Natural killer cell (primary cell): ENCODE measurements around the gene KIFC3. TPM values are rescaled to one million over a fixed set of nuclear protein-coding genes. Genes with fewer than 3 reads are reported as not detected.
"Not testable (repeated sequence)": the region's sequence is repeated elsewhere in the genome, so short reads cannot be mapped to it uniquely, and the experiment has no call there.

Experiments used
- ATAC-seq, 3 donors: fragments of 150-1000 bp in 2 of 3; fragments of 200-7000 bp in 1 of 3; cut with Tn5 transposase; 1 replicate in 1 of 3; 2 replicates in 2 of 3; pipeline ENCODE4 v1.10.0; 2021; ENCODE audit warnings: mild to moderate bottlenecking in 2 of 3, moderate library complexity in 2 of 3
- DNase-seq, 2 donors: peaks; one replicate each; pipeline versions ENCODE4 v3.0.0 to v3.0.0-alpha.2; 2013 to 2021; ENCODE audit warnings: mixed read lengths in 1 of 2
- H3K27ac ChIP-seq: one replicate; pipeline ENCODE4 v1.5.1; 2013; ENCODE audit warnings: mild to moderate bottlenecking, low read length
- H3K27me3 ChIP-seq: one replicate; pipeline ENCODE4 v1.6.1; 2013; ENCODE audit warnings: low read length; ENCODE audit not compliant: control insufficient read depth, insufficient read depth
- H3K36me3 ChIP-seq: one replicate; pipeline ENCODE4 v1.6.1; 2013; ENCODE audit warnings: low read length; ENCODE audit not compliant: control insufficient read depth, insufficient read depth
- H3K4me1 ChIP-seq: one replicate; pipeline ENCODE4 v1.6.1; 2013; ENCODE audit warnings: low read length; ENCODE audit not compliant: control insufficient read depth, insufficient read depth
- H3K4me3 ChIP-seq: one replicate; pipeline ENCODE4 v1.5.1; 2013; ENCODE audit warnings: low read length
- H3K9me3 ChIP-seq: one replicate; pipeline ENCODE4 v1.6.1; 2013; ENCODE audit warnings: low read length; ENCODE audit not compliant: control insufficient read depth, insufficient read depth
- H3K27ac Mint-ChIP-seq, 2 donors: one replicate each; pipeline ENCODE4 v1.8.0; 2022; ENCODE audit warnings: mild to moderate bottlenecking in 2 of 2, mixed read lengths in 2 of 2, moderate library complexity in 1 of 2
- H3K27me3 Mint-ChIP-seq, 2 donors: one replicate each; pipeline ENCODE4 v1.8.0; 2022; ENCODE audit warnings: low read depth in 2 of 2, mixed read lengths in 2 of 2
- H3K36me3 Mint-ChIP-seq: one replicate; pipeline ENCODE4 v1.8.0; 2022; ENCODE audit warnings: mixed read lengths
- H3K4me1 Mint-ChIP-seq, 2 donors: one replicate each; pipeline ENCODE4 v1.8.0; 2022; ENCODE audit warnings: mixed read lengths in 2 of 2
- H3K4me3 Mint-ChIP-seq: one replicate; pipeline ENCODE4 v1.8.0; 2022; ENCODE audit warnings: mild to moderate bottlenecking, moderate library complexity, mixed read lengths
- H3K9me3 Mint-ChIP-seq, 2 donors: one replicate each; pipeline ENCODE4 v1.8.0; 2022; ENCODE audit warnings: mixed read lengths in 2 of 2
- CTCF ChIP-seq: fragments of 200-600 bp; IDR thresholded peaks from one replicate; pipeline ENCODE4 v1.8.0; 2022; ENCODE audit warnings: antibody characterized with exemption
- WGBS: methylation state at CpG from one replicate; pipeline ENCODE4 v1.1.7; 2013; ENCODE audit warnings: missing lambda C conversion rate; ENCODE audit not compliant: insufficient coverage; 5-methylcytosine and 5-hydroxymethylcytosine counted together
- intact Hi-C: fragments of 100-400 bp; cut with micrococcal nuclease; formaldehyde crosslinking; loops from one replicate; pipeline ENCODE4 v1.14.2; 2022
- total RNA-seq, 4 donors: library from RNA; stranded (reverse); fragments of 120-200 nt in 1 of 4; gene quantifications; one replicate each; pipeline versions ENCODE4 v1.2.3 to v1.2.4, GENCODE V29; 2013 to 2022

The KIFC3 gene
- total RNA-seq, 3 donors from 2014 or later (not counting 1 experiment from before 2014, with no cell fraction given) = 54.2 to 106 (median 84.9) TPM

DNA sequence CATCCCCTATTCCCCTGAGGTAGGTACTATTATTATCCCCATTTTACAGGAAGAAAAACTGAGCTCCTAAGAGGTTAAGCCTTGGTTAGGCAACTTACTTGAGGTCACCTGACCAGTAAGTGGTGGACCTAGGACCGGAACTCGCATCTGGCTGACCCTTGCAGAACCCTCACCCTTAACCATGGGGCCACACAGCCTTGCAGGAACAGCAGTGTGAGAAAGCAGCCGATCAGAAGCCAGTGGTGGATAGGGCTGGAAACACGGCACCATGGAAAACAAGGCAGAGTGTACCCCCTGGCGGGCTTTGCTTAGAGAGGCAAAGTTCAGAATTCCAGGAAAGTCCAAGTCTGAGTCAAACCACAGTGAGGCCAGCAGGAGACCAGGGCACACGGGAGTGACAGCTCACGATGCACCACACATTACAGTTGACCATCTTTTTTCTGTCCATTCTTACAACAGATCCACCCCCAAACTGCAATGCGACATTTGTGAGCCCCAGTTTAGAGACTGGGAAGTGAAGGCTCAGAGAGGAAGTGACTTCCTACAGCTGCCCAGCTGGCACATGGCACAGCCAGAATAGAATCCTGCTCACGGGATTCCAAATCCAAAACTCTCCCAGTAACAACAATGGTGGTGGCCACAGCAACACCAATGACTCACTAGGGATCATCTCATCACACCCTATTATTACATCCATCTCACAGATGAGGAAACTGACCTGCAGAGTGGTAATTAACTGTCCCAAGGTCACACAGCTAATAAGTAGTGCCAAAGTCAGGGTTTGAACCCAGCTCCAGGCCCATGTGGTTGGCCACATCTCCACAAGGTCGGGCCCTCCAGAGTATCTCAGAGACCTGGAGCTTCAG lies 20.3 kb downstream of the KIFC3 start:
- no peak overlapping the region for H3K4me3 ChIP-seq
- Mint-ChIP-seq H3K9me3 (no peaks in the 10 kb centered on the region), H3K27me3 (no peaks in the 10 kb centered on the region), H3K36me3 (no peaks in the 10 kb centered on the region), H3K4me3 (no peak overlapping the region), H3K27ac (no peak overlapping the region), H3K4me1 (no peaks in the 10 kb centered on the region)
- no peaks in the 10 kb centered on the region for H3K36me3 ChIP-seq
- H3K9me3 ChIP-seq = no peaks in the 10 kb centered on the region
- no peaks in the 10 kb centered on the region for H3K4me1 ChIP-seq
- H3K27me3 ChIP-seq = no peaks in the 10 kb centered on the region
- DNase-seq (no peak), ATAC-seq (no peak)
- intact Hi-C loops = no loop called here
- 93% methylated on average over 10 of the region's 10 CpGs for WGBS
- TF ChIP-seq CTCF = no peak
- no peak overlapping the region for H3K27ac ChIP-seq

DNA sequence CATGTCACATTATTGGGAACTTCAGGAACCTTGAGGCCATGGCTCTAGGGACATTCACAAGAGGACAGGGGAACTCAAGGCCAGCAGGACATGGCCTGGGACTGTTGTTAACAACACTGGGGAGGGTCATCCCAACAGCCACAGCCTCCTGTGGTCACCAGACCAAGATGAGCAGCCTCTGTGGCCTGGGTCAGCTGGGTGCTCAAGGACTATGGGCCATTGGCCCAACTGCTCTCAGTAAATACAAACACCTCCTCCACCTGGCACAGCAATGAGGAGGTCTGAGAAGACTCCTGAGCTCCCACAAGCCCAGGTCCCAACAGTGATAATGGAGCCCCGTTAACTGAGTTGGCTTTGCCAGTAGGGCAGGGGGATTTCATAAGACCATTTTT lies 20.9 kb downstream of the KIFC3 start:
- Mint-ChIP-seq H3K27me3 (no peaks in the 10 kb centered on the region), H3K4me1 (no peaks in the 10 kb centered on the region), H3K27ac (no peak overlapping the region), H3K9me3 (no peaks in the 10 kb centered on the region), H3K4me3 (no peak overlapping the region), H3K36me3 (no peaks in the 10 kb centered on the region)
- 100% methylated on average over 1 of the region's 1 CpG for WGBS
- Histone ChIP-seq H3K4me3 (no peak overlapping the region), H3K27ac (no peak overlapping the region), H3K36me3 (no peaks in the 10 kb centered on the region), H3K27me3 (no peaks in the 10 kb centered on the region), H3K4me1 (no peaks in the 10 kb centered on the region), H3K9me3 (no peaks in the 10 kb centered on the region)
- no peak for ATAC-seq
- no peak for TF ChIP-seq CTCF
- intact Hi-C loops = no loop called here
- no peak for DNase-seq

- H3K9me3 Mint-ChIP-seq, H3K4me1 ChIP-seq, intact Hi-C loops, H3K27ac ChIP-seq, H3K27me3 Mint-ChIP-seq, H3K9me3 ChIP-seq, DNase-seq, H3K36me3 Mint-ChIP-seq, H3K4me1 Mint-ChIP-seq, H3K27ac Mint-ChIP-seq, ATAC-seq, H3K4me3 Mint-ChIP-seq, H3K27me3 ChIP-seq, H3K4me3 ChIP-seq, H3K36me3 ChIP-seq: not testable (repeated sequence)
- 85% methylated on average over 5 of the region's 5 CpGs for WGBS
These were observed 22.5 kb downstream of the KIFC3 start for GRCh38 chr16:57779836-57780235.

DNA sequence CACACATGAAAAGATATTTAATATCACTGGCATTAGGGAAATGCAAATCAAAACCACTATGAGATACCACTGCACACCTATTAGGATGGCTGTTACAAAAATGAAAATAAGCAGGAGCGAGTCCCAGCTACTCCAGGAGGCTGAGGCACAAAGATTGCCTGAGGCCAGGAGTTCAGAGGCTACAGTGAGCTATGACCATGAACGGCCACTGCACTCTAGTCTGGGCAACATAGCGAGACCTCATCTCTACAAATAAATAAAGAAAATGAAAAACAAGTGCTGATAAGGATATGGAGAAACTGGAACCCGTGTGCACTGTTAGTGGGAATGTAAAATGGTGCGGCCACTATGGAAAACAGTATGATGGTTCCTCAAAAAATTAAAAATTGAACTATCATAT lies 23.6 kb downstream of the KIFC3 start:
- intact Hi-C loops = no loop called here

More for the DNA sequence above, 23.6 kb downstream of the KIFC3 start:
- Mint-ChIP-seq H3K27ac (no peak overlapping the region), H3K4me3 (no peak overlapping the region), H3K27me3 (no peaks in the 10 kb centered on the region), H3K36me3 (no peaks in the 10 kb centered on the region), H3K4me1 (no peaks in the 10 kb centered on the region), H3K9me3 (no peaks in the 10 kb centered on the region)
- ATAC-seq = no peak
- no peak for DNase-seq
- TF ChIP-seq CTCF = no peak
- Histone ChIP-seq H3K27ac (no peak overlapping the region), H3K9me3 (no peaks in the 10 kb centered on the region), H3K27me3 (no peaks in the 10 kb centered on the region), H3K36me3 (no peaks in the 10 kb centered on the region), H3K4me1 (no peaks in the 10 kb centered on the region), H3K4me3 (no peak overlapping the region)
- WGBS = 94% methylated on average over 3 of the region's 5 CpGs
